ENCODE measurements around the gene POU2F2.

POU2F2 gene

GRCh38 chr19:42153672-42154433, 21.6 kb upstream of the POU2F2 start:
- Histone ChIP-seq H3K4me3 (ENCODE audit: low read length) (no peak overlapping the region), H3K27me3 (ENCODE audit: insufficient read depth, low read length) (peaks cover 45% of the 10 kb centered on the region), H3K9me3 (ENCODE audit: insufficient read depth, low read depth, low read length) (no peaks in the 10 kb centered on the region), H3K9ac (ENCODE audit: low read depth, low read length) (no peak overlapping the region), H3K36me3 (ENCODE audit: insufficient read depth, low read depth, low read length) (no peaks in the 10 kb centered on the region), H3K4me1 (ENCODE audit: insufficient read depth, low read length) (peaks cover 29% of the 10 kb centered on the region; the same call in 1 of the 2 replicates), H3K27ac (ENCODE audit: low read length) (no peak overlapping the region)

GRCh38 chr19:42152910-42153671, 20.8 kb upstream of the POU2F2 start:
- Histone ChIP-seq H3K4me3 (ENCODE audit: low read length) (no peak overlapping the region), H3K4me1 (ENCODE audit: insufficient read depth, low read length) (peaks cover 29% of the 10 kb centered on the region; the same call in 1 of the 2 replicates), H3K27ac (ENCODE audit: low read length) (no peak overlapping the region), H3K9me3 (ENCODE audit: insufficient read depth, low read depth, low read length) (no peaks in the 10 kb centered on the region), H3K36me3 (ENCODE audit: insufficient read depth, low read depth, low read length) (no peaks in the 10 kb centered on the region), H3K9ac (ENCODE audit: low read depth, low read length) (no peak overlapping the region), H3K27me3 (ENCODE audit: insufficient read depth, low read length) (peaks cover 46% of the 10 kb centered on the region)

- Histone ChIP-seq H3K4me1 (ENCODE audit: insufficient read depth, low read length) (peaks cover 29% of the 10 kb centered on the region; the same call in 1 of the 2 replicates), H3K36me3 (ENCODE audit: insufficient read depth, low read depth, low read length) (no peaks in the 10 kb centered on the region), H3K4me3 (ENCODE audit: low read length) (no peak overlapping the region), H3K9ac (ENCODE audit: low read depth, low read length) (0 out of 2 replicates have a peak overlapping the region, but pooled peaks have one; percentile 17), H3K27ac (ENCODE audit: low read length) (no peak overlapping the region), H3K9me3 (ENCODE audit: insufficient read depth, low read depth, low read length) (no peaks in the 10 kb centered on the region), H3K27me3 (ENCODE audit: insufficient read depth, low read length) (peaks cover 57% of the 10 kb centered on the region)
Observed at GRCh38 chr19:42151782-42152684, 19.8 kb upstream of the POU2F2 start.

GRCh38 chr19:42150911-42151361, 18.7 kb upstream of the POU2F2 start:
- H3K9ac ChIP-seq (ENCODE audit: low read depth, low read length), result peak overlapping the region; percentile 17; the same call in 1 of the 2 replicates
- H3K9me3 ChIP-seq (ENCODE audit: insufficient read depth, low read depth, low read length), result no peaks in the 10 kb centered on the region
- peaks cover 27% of the 10 kb centered on the region; the same call in 1 of the 2 replicates for H3K4me1 ChIP-seq (ENCODE audit: insufficient read depth, low read length)
- H3K36me3 ChIP-seq (ENCODE audit: insufficient read depth, low read depth, low read length), result no peaks in the 10 kb centered on the region
- peaks cover 58% of the 10 kb centered on the region for H3K27me3 ChIP-seq (ENCODE audit: insufficient read depth, low read length)
- H3K27ac ChIP-seq (ENCODE audit: low read length), result no peak overlapping the region
- no peak overlapping the region for H3K4me3 ChIP-seq (ENCODE audit: low read length)

DNA sequence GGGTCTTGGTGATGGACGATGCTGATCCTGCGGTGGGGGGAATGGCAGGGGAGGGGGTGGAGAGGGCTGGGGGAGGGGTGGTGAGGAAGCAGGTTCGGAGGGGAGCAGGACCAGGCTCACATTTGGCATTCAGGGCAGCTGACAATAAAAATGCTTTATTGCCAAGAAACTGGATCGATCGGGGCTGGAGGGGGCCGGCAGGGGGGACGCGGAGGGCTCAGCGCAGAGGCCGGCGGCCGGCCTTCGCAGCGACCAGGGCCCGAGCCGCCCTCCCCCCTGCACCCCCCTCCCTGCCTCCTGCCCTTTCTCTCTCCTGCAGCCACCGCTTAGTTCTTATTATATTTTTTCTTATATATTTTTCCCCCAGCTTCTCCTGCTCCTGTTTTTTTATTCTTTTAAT, 18.1 kb upstream of the POU2F2 start:
- peaks cover 22% of the 10 kb centered on the region; the same call in 1 of the 2 replicates for H3K4me1 ChIP-seq (ENCODE audit: insufficient read depth, low read length)
- H3K9ac ChIP-seq (ENCODE audit: low read depth, low read length), result no peak overlapping the region
- no peaks in the 10 kb centered on the region for H3K36me3 ChIP-seq (ENCODE audit: insufficient read depth, low read depth, low read length)
- H3K9me3 ChIP-seq (ENCODE audit: insufficient read depth, low read depth, low read length), result no peaks in the 10 kb centered on the region
- peaks cover 53% of the 10 kb centered on the region for H3K27me3 ChIP-seq (ENCODE audit: insufficient read depth, low read length)
- no peak overlapping the region for H3K4me3 ChIP-seq (ENCODE audit: low read length)
- no peak overlapping the region for H3K27ac ChIP-seq (ENCODE audit: low read length)

DNA sequence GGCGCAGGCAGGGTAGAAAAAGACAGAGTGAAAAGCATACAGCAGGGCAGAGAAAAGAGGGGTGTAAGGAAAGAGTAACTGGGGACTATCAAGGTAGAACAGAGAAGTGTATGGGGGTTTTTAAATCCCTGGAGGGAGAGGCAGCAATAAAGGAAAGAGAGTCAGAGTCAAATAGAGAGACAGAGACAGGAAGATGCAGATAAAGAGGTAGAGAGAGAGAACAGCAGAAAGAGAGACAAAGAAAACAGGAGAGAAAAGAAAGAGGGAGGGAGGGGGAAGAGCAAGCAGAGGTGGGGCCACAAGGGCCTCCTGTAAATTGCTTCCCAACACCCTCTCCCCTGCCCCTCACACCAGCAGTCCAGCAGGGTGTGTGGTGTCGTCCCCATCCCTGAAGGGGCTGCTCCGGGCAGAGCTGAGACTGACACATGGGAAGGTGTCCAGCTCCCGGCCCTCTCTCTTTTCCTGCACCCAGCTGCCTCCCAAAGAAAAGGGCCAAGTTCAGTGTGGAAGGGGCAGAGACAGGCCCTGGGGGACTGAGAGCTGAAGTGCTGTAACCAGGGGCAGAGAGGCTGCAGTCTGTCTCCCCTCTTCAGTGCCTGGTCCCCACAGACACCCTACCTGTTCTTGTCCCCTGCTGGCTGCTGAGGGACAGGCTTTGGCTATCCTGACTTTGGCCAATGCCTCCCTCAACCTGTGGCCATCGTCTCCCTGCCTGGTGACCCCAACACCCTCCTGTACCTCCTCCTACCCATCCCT, 17.4 kb upstream of the POU2F2 start:
- H3K4me1 ChIP-seq (ENCODE audit: insufficient read depth, low read length), result peaks cover 18% of the 10 kb centered on the region; the same call in 1 of the 2 replicates
- no peak overlapping the region for H3K9ac ChIP-seq (ENCODE audit: low read depth, low read length)
- H3K4me3 ChIP-seq (ENCODE audit: low read length), result no peak overlapping the region
- no peak overlapping the region for H3K27ac ChIP-seq (ENCODE audit: low read length)
- peaks cover 49% of the 10 kb centered on the region for H3K27me3 ChIP-seq (ENCODE audit: insufficient read depth, low read length)
- no peaks in the 10 kb centered on the region for H3K9me3 ChIP-seq (ENCODE audit: insufficient read depth, low read depth, low read length)
- H3K36me3 ChIP-seq (ENCODE audit: insufficient read depth, low read depth, low read length), result no peaks in the 10 kb centered on the region

DNA sequence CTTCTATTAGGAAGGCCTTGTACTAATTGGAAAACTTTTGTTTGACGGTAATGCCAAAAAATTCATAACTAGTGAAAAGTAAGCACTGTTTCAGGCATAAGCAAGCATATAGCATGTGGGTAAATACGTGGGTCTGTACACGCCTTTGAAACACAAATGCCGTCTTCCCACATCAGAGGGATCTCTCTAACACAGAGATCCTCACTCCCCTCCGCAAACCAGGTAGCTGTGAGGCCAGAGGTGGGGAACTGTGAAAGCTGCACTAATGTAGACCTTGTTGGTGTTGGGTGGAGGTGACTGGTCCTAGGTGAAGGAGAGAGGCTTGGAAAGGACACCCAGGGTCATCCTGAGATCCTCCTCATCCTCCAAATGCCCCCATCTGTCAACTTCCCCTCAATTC, 16.0 kb upstream of the POU2F2 start:
- Histone ChIP-seq H3K4me1 (ENCODE audit: insufficient read depth, low read length) (peaks cover 18% of the 10 kb centered on the region; the same call in 1 of the 2 replicates), H3K9me3 (ENCODE audit: insufficient read depth, low read depth, low read length) (no peaks in the 10 kb centered on the region), H3K27ac (ENCODE audit: low read length) (no peak overlapping the region), H3K27me3 (ENCODE audit: insufficient read depth, low read length) (peaks cover 46% of the 10 kb centered on the region), H3K9ac (ENCODE audit: low read depth, low read length) (no peak overlapping the region), H3K36me3 (ENCODE audit: insufficient read depth, low read depth, low read length) (no peaks in the 10 kb centered on the region), H3K4me3 (ENCODE audit: low read length) (no peak overlapping the region)

DNA sequence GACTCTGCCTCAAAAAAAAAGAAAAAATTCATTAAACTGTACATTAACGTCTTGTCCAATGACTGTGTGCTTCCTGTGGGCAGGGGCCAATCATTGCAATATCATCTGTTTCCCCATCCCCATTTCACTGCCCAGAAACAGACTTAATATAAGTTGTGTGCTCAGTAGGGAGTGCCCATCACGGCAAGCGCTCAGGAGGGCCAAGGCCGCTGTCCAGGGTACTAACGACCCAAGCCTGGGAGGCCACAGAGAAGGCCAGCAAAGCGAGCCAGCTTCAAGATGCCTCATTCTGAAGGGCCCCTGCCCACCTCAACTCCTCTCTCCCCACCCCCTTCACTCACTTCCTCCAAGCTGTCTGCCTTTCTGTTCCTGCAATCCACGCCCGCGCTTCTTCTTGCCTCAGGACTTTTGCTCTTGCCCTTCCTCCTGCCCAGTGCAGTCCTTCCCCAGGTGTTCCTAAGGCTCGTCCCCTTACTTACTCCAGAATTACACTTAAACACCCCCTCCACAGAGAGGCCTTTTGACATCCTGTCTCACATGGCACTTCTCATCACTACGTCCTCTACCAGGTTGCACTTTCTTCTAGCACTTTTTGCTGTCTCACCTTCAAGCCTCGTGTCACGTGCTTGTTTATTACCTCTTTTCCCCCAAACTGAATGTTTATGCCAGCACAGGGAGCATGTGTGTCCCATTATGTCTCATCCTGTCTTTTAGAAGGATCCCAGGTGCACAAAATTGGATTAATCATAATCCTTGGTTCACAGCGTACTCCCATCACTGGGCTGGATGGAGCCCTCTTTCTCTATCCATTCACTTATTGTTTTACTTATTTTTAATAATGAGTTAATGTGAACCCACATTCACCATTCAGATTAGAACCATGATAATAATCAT, 11.3 kb upstream of the POU2F2 start:
- Histone ChIP-seq H3K9ac (ENCODE audit: low read depth, low read length) (no peak overlapping the region), H3K27me3 (ENCODE audit: insufficient read depth, low read length) (peaks cover 43% of the 10 kb centered on the region), H3K27ac (ENCODE audit: low read length) (no peak overlapping the region), H3K4me3 (ENCODE audit: low read length) (no peak overlapping the region), H3K36me3 (ENCODE audit: insufficient read depth, low read depth, low read length) (no peaks in the 10 kb centered on the region), H3K4me1 (ENCODE audit: insufficient read depth, low read length) (no peaks in the 10 kb centered on the region), H3K9me3 (ENCODE audit: insufficient read depth, low read depth, low read length) (no peaks in the 10 kb centered on the region)

DNA sequence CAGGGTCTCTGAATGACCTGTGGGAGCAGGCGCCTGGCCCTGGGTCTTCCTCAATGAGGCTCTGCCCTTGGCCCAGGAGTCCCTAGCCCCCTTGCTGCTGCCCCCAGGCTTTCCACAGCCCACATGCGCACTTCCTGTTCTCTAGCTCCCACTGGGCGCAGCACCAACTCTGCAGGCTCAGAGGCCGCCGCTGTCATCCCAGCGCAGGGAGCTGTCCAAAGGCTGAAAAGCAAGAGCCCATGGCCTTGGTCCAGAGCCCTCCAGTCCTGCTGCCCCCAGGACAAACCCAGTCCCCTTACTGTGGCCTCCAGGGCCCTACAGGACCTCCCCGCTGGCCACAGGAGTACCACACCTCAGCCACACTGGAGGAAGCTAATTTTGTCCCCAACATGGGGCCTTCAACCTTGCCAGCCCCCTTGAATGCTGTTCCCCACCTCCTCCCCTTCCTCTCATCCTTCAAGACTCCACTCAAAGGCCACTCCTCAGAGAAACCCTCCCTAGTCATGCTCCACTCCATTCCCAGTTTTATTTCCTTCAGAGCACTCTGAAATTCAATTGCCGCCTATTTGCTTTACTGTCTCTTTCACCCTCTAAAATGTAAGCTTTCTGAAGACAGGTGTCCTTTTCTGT, 8.0 kb upstream of the POU2F2 start:
- Histone ChIP-seq H3K4me3 (ENCODE audit: low read length) (no peak overlapping the region), H3K27ac (ENCODE audit: low read length) (no peak overlapping the region), H3K4me1 (ENCODE audit: insufficient read depth, low read length) (no peaks in the 10 kb centered on the region), H3K36me3 (ENCODE audit: insufficient read depth, low read depth, low read length) (no peaks in the 10 kb centered on the region), H3K27me3 (ENCODE audit: insufficient read depth, low read length) (peaks cover 35% of the 10 kb centered on the region), H3K9ac (ENCODE audit: low read depth, low read length) (no peak overlapping the region), H3K9me3 (ENCODE audit: insufficient read depth, low read depth, low read length) (no peaks in the 10 kb centered on the region)

- no peak overlapping the region for H3K27ac ChIP-seq (ENCODE audit: low read length)
Observed at GRCh38 chr19:42134535-42135070, 2.4 kb upstream of the POU2F2 start.

More at GRCh38 chr19:42134535-42135070, 2.4 kb upstream of the POU2F2 start:
- H3K9me3 ChIP-seq (ENCODE audit: insufficient read depth, low read depth, low read length), result no peaks in the 10 kb centered on the region
- no peak overlapping the region for H3K4me3 ChIP-seq (ENCODE audit: low read length)
- no peaks in the 10 kb centered on the region for H3K4me1 ChIP-seq (ENCODE audit: insufficient read depth, low read length)
- no peaks in the 10 kb centered on the region for H3K36me3 ChIP-seq (ENCODE audit: insufficient read depth, low read depth, low read length)
- H3K9ac ChIP-seq (ENCODE audit: low read depth, low read length), result no peak overlapping the region
- peaks cover 54% of the 10 kb centered on the region for H3K27me3 ChIP-seq (ENCODE audit: insufficient read depth, low read length)

Measured in iPS-20b (cell line).